SK-N-SH treated with all-trans-retinoic acid at 6 μM for 48 hours (cell line): ENCODE measurements around the gene RASA3.

ENCODE experiments used
- CREB5 ChIP-seq: fragments of 250-450 bp; sonication (Bioruptor Pico); IDR thresholded peaks from 2 replicates; pipeline ENCODE4 v1.5.1; 2020; ENCODE audit warnings: low read depth, mild to moderate bottlenecking, moderate library complexity
- PATZ1 ChIP-seq: fragments of 250-450 bp; sonication (Bioruptor Pico); IDR thresholded peaks from 2 replicates; pipeline ENCODE4 v1.8.0; 2020; ENCODE audit warnings: mild to moderate bottlenecking, moderate library complexity, borderline replicate concordance

GRCh38 chr13:114062341-114062740 lies 70.1 kb downstream of the RASA3 start:
- no peak for TF ChIP-seq CREB5 (CRISPR knock-in tag)
- no peak for TF ChIP-seq PATZ1 (CRISPR knock-in tag)
